Eye (tissue), 1 donor: ENCODE results near the gene FGA.

Experiments used
- DNase-seq: peaks from one replicate; pipeline ENCODE4 v3.0.0-alpha.2; 2015

The FGA gene

DNA sequence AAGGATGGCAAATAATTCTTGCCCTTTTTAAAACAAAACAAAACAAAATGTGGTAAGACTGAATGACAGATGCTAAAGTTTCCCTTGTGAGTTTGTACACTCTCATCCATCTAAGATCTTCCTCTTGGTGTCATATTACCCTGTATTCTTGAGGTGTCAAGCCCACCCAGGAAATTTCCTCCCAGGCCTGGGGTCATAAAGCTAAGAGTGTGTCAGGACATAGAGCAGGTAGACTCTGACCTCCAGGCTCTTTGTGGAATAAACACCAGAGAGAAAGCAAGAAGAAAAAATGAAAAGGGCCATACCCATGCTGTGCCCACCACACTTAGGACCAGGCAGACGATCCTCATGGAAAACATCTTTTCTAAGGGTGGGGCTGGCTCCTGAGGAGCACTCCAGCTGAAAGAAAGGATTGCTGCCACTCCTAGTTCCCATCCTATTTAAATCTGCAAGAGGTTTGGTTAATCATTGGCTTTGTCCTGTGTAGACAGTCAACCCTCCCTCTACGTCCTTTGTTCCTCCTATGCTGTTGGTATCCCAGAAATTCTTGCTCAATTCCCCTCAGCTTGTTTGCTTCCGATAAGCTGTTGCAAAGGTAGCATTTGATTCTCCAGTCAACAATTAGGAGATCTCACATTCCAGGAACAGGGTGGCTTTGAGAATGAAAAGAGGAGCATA, at the start of gene FGA:
TSS of gene FGA (minus strand) at position 414 of the 678 bp plus-strand sequence. CDS start at position 359, 55 bp downstream.
- DNase-seq, result no peak

DNA sequence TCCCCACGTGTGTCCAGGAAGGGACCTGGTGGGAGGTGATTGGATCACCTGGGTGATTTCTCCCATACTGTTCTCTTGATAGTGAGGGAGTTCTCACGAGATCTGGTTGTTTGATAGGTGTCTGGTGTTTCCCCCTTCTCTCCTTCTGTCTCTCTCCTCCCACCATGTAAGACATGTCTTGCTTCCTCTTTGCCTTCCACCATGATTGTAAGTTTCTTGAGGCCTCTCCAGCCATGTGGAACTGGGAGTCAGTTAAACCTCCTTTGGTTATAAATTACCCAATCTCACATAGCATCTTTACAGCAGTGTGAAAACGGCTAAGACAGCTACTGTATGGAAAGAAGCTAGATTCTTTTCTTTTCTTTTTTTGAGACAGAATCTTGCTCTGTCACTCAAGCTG, 43.5 kb upstream of the FGA start:
- DNase-seq, result no peak

DNA sequence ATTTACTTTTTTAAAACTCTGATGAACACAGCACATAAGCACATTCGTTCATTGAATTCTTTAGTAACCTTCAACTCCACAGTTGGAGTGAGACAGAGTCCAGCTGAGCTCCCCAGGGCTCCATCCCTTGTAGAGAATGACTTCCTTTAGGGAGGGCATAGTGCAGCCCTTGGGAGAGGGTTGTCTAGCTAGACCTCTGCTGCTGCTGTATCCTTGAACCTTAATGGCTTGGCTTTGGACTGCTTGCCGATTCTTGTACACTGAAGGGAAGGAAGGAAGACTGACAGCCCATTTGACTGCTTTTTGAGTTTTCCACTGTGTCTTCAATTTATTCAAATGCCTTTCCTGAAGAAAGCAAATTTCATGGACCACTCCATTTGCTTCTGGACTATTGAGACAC, 41.3 kb upstream of the FGA start:
- DNase-seq, result no peak

DNA sequence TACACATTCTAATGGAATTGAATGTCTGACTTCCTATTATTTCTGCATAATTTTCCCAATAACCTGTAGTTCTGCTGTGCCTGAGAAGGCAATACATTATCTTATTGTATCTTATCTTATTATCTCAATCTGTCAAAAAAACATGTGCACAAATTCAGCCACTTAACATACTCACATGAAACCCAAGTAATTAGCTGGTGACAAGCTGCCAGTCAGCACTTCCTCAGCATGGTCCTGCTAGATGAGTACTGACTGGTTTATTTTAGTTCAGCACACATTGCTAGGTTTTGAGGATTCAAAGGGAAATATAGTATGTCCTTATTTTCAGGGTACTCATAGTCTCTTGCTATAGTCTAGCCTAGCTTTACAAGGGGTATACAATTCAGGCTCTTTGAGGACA, 39.8 kb upstream of the FGA start:
- DNase-seq, result no peak

DNA sequence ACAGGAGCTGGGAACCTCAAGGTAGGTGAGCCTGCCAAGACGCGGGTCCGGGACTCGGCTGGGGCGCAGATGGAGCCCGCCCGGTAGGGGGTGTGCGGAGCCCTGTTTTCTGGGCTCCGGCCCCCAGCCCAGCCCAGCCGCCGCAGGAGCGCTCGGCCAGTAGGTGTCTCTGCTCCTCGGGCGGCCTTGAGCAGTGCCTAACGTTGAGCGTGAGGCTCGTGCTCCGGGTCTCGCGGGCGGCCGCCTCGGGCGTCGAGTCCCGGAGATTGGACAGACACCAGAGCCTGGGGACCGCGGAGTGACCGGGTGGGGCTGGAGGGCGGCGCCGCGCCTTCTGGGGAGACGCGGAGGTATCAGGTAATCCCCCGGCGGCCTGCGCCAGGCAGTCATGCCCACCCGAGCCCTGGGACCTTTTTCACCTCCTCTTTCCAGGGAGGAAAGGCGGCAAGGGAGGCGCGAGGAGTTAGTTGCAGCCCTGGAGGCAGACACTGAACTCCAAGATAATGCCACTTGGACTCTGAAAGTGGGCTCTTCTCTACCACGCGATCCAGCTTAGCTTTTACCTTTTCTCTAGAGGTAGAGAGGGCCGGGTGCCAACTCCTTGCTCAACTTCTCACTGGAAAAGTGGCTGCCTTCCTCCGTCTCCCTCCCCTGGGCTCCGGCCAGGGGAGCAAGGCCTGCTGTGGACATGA, 36.4 kb upstream of the FGA start:
- peak; percentile 77 for DNase-seq

DNA sequence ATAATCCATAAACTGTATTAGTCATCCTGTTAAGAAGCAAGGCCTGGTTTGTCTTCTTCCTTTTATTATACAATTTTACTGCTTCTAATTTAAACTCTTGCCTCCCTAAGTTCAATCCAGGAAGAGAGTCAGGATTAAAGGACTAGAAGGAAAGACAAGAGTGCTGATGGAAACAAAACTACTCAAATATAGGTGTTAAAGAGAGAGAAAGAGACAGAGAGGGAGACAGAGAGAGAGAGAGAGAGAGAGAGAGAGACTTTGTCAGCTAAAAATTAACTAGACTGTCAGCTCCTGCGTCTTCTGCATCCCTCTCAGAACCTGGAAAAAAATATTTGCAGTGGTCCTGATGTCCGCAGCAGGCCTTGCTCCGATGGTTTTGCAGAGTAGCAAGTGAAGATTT, 35.4 kb upstream of the FGA start:
- DNase-seq, result no peak

DNA sequence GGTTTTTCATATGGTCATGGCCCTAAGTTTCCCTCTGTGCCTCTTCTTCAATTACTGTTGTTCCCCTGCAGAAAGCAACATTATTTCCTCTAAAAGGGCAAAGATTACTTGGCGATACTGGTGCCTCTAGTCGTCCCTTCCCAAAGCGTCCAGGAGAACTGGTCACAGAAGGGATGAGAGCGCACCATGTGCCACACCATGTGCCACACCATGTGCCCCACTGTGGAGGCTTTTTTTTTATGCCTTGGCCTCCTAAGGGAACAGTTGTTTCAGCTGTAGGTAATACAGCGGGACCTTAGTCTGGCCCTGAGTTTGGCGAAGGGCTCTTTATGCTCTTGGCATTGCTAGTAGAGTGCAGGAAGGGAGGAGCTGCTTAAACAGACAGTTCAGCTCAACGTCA, 33.5 kb upstream of the FGA start:
- no peak for DNase-seq

DNA sequence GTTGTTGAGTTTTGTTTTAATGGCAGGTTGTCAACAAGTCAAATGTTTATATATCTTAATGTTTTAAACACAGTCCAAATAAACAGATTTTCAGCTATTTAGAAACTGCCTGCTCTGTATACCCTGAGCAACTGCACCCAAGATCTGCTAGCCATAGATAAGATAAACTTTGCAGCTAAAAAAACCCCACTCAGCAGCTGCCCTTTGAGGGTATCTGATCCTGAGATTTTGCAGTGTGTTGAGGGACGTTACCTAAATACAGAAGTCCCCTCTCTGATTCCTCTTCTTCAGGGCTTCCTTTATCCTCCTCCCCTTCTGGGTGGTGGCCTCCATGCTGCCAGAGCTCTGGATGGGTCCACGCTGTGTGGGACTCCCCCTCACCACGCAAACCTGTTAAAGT, 32.9 kb upstream of the FGA start:
- DNase-seq, result no peak

DNA sequence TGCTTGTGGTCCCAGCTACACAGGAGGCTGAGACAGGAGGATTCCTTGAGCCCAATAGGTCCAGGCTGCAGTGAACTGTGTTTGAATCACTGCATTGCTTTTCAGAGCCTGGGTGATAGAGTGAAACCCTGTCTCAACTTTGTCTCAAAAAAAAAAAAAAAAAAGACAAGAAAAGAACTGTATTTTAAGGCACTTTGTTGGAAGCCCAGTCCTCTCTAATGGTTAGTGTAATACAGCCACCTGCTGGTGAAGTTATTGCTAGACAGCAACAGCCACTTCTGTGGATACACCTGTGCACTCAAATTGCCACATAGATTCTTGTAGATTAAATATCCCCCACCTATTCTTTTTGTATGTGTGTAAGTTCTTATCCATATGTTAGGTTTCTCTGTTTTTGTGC, 32.1 kb upstream of the FGA start:
- DNase-seq, result peak; percentile 60

DNA sequence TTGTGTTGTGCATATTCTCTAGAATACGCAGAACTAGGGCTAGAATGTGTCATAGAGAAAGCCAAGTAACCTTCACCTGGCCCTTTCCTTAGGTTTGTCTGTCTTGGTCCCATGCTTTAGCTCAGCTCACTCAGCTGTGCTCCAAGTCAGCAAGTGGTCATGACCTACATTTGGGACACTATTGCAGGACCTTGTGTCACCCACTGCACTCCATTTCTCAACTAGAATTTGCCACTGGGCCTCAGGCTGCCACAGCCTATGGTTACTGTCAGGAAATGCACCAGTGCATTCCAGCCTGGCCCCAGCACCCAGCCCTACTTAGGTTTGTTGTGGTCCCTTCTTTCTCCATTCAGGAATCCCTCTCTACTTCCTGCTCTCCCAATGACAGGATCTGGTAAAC, 29.6 kb upstream of the FGA start:
- DNase-seq, result no peak

DNA sequence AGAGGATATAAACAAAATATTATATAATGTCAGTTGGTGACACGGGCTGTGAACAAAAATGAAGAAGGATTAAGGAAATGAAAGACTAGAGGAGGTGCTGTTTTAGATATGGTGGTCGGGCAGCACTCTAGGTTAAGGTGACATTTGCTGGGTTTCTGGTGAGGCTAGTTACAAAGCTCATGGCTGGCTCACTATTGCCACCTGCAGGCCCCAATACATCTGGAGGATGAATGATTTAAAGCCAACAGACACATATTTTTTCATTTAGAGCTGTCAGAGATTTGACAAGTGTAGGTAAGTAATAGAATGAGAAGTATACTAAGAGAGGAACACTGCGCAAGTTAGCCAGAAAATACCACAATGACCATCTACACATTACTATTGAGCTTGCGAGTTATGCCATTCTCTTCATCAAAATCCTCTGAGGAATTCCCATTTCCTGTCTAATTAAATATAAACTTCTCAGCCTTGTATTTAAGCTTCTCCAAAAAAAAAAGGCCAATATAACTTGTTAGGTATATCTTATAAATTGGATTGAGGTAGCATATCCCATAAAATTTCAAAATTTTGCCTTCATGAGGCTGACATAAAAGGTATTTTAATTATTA, 28.3 kb upstream of the FGA start:
- DNase-seq, result peak; percentile 79

DNA sequence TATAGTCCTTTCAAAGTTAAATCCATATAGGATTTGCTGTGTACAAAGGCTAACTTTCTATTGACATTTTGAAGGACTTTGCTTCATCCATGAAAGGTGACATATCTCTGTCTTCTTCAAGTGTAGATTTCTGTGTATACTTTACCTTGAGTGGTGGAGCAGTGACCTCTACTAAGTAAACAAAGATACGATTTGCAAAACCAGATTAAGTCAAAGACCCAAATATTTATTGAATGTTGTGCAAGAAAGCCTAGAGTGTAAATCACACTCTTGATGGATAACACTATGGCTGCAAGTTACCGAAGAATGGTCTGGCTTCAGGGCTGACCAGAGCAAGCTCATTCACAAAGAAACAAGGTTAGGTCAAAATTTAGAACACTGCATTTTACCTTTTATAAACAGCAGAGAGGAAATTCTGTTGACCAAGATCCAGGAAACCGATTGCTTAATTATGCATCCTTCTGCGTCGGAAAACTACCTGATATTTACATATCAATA, 27.3 kb upstream of the FGA start:
- DNase-seq, result no peak

DNA sequence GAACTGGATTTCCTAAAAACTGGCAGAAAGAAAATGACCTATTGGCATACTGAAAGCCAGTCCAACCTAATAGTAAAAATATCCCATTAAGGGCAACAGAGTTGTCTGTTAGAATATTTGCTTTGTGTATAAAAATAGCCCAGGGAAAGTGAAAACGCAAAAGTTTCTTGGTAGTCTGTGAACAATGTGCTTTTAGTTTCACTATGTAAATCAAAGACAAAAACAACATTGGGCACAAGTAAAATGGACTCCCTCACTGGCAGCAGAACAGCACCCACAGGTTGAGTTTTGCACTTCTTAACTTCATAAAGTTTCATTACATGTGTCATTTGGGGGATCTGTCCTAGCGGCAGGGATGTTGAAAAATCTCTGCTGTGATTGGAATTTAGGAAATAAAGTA, 26.2 kb upstream of the FGA start:
- no peak for DNase-seq

DNA sequence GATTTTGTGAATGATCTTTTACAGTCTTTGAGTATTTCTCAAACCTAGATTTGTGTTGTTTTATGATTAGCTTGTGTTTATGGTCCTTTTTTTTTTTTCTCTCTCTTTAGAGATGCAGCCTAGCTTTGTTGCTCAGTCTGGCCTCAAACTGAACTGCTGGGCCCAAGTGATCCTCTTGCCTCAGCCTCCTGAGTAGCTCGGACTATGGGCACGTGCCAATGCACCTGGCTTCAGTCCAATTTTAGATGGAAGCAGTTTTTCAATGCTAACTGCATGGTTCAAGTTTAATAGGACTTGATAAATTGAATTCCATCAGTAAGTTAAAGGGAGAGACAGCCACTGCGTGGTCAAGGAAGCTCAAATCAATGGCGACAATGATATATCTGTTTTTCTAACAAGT, 25.7 kb upstream of the FGA start:
- no peak for DNase-seq

DNA sequence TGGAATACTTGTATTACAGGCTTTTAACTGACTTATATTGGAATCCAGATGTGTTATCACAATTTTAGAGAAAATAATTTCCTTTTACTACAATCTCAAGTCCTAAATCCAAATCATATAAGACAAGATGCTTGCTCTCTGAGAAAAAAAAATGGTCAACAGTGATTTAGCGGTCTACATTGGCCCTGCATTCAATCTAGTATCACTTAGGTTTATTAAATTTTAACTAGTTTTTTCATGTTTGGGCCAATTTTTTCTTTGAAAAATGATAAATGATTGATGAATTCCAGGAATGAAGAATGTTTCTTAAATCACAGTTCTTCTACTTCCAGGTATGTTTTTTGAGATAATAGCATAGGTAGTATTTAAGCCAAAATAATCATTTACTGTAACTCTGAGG, 24.7 kb upstream of the FGA start:
- DNase-seq, result no peak

DNA sequence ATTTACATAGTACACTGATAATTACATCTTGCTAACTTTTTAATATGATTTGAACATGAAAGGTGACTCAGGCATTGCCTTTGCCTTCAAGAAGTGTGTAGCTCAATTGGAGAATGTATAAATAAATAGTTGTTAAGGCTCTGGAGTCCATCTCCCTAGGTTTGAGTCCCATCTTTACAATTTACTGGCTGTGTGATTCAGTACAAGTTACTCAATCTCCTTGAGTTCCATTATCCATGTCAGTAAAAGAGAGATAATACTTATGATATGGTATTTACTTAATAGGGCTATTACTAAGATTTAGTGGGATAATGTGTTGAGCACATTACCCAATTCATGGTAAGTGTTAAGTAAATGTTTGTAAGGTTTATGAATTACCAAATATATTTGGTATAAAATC, 23.8 kb upstream of the FGA start:
- no peak for DNase-seq

DNA sequence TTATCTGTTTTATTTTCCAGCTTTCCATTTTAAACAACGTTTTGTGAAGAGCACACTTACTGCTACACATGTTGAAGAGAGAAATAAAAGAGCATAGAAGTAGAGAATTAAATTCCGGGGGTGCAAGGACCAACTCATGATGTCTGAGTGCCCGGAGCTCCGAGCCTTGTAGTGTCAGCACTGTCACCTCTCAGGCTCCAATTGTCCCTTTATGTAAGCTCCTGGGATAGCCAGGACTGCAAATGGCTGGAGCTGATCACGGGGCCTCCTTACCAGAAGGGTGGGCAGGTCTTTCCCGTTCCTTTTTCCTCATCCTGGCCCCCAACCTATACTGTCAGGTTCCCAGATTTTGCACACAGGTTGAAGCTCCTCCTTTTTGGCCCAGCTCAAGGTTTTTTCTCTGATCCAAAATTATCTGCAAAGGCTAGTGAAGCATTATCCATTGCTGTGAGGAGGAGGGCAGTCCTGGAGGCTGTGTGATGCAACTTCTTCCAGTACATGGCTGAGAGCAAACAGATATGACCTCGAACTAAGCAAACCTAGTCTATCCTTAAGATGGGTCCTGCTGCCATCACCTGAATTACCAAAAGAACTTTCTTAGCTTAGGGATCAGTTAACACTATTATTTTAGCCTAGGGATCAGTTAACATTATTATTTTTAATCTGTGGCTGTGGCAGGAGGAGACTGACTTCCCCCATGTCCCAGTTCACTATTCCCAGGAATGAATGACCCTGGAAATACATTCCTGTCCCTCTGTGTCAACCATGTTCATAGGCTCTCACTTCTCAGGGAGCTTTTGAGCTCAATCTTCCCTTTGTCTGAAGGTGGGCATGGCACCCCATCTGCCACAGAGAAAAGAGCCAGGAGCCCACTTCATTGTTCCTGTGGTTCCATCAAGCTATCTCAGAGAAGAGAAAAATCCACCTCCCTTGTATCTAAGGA, 22.2 kb upstream of the FGA start, which contains the start of gene FGG:
TSS of gene FGG (minus strand) at position 185 of the 943 bp plus-strand sequence. CDS start at position 138, 47 bp downstream.
- no peak for DNase-seq

DNA sequence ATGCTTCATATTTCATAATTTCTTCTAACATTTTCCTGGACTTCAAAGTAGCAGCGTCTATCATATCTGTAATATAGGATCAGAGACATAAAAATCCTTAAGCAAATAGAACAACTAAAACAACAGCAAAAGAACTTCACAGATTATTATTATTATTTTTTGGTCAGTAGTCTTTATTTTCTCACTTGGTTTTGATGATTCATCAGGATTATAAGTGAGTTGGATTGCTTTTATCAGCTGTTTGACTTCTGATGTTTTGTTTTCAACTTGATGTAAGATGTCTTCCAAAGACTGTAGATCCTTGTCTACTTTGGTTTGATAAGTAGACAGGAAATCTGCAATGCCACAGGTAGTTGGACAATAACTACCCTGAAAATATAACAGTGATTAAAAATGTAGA, 21.3 kb upstream of the FGA start:
- no peak for DNase-seq

DNA sequence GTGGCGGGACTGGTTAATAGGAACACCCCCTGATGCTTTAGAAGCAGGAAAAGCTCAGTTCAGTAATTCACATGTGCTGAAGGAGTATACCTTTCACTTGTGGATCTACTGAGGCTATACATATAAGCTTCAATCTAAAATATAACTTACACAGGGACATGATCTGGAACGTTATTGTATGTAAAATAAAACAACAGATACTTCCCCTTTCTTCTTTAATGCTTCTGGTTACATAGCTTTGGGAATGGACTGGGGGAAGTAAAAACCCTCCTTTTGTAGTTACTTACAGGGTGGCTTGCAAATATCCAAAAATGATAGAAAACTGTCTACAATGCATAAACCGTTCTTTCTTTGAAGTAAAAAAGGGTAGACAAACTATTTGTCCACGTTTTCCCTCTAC, 20.0 kb upstream of the FGA start:
- DNase-seq, result no peak

DNA sequence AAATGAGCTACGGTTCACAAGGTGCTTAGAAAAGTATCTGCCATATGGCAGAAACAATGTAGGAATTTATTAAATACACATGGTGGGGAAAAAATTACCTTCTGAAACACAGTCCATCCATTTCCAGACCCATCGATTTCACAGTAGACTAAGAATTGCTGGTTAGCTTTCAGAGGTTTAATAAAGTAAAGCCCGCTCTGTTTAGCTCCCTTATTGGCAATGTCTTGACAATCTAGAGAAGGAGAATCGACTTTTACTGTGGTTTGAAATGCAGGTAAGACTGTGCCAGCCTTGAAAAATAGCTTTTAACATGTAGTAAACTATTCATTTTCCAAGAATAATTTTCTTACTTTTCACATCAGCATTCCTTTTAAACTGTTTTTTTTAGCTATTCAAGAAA, 19.0 kb upstream of the FGA start:
- DNase-seq, result no peak

DNA sequence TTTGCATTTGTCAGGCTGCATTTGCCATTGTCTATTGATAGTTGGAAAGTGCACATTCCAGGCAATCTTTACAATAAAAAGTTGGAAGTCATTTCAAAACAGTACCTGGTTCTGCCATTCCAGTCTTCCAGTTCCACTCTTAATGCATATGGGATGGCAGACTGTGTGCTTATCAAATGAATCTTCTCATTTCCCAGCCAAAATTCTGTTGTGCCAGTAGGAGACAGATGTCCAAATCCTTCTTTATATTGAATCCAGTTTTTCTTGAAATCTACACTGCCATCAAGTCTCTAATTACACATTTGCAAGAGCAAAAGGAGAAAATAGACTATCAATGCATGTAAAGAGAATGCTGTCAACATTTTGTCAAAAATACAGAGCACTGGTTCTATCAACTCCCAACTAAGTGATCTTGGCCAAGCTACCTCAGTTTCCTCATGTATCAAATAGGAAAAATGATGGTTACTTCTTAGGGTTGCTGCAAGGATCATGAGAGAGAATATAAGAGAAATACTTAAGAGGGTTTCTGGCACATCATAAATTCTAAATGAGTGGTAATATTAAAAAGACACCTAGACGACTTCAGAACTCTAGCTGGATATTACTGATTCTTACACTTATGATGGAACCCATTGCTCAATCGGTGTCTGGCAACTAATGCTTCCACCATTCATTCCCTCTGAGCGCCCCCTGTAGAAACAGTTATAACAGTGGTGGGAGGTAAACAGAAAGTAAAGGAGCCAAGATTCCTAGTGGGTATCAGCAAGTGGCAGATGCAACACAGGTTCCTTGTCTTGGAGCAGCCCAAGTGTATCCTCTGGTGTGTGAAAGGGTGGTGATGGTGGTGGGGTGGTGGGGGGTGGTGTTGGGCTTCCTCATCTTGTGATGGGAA, 18.1 kb upstream of the FGA start:
- no peak for DNase-seq
